Measurements from ENCODE around the gene SLAIN1. TPM values are rescaled to one million over a fixed set of nuclear protein-coding genes. Genes with fewer than 3 reads are reported as not detected.

Gene SLAIN1
- total RNA-seq, 2 donors from 2014 or later, result 14.8 to 20.0 TPM

DNA sequence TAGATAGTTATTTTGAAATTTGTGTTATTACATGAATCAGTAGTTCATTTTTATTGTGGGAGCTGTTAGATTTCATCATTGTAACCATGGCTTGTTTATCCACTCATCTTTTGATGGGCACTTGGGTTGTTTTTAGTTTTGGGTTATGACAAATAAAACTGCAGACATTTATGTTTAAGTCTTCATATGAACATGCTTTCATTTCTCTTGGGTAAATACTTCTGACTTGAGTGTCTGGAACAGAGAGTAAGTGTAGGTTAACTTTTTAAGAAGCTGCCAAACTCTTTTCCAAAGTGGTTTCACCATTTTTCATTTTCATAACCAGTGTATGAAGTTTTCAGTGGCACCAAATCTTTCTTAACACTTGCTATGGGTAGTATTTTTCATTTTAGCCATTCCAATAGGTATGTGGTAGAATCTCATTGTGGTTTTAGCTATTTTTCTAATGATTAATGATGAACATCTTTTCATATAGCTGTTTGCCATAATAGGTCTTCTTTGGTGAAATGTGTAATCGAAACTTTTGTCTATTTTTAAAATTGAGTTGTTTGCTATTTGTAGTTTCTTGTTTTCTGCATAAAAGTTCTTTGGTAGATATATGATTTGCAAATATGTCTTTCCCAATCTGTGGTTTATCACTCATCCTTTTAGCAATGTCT is 17.9 kb downstream of the SLAIN1 start:
- Histone ChIP-seq H3K9me3 (peaks cover 0 to 4% (median 0%) of the 10 kb centered on the region in 3 donors), H3K4me1 (peaks cover 12% of the 10 kb centered on the region), H3K4me3 (no peak overlapping the region), H3K27ac (no peak overlapping the region), H3K27me3 (no peaks in the 10 kb centered on the region), H3K36me3 (replicated peaks in 1 of 2; ENCODE audit: insufficient read depth in 1 of 2, low read depth in 2 of 2) (no peaks in the 10 kb centered on the region)
- 87 to 90% methylated on average over 1 of the region's 1 CpG for WGBS, 2 donors
- ATAC-seq, result no peak
- TF ChIP-seq, protein P1, sequence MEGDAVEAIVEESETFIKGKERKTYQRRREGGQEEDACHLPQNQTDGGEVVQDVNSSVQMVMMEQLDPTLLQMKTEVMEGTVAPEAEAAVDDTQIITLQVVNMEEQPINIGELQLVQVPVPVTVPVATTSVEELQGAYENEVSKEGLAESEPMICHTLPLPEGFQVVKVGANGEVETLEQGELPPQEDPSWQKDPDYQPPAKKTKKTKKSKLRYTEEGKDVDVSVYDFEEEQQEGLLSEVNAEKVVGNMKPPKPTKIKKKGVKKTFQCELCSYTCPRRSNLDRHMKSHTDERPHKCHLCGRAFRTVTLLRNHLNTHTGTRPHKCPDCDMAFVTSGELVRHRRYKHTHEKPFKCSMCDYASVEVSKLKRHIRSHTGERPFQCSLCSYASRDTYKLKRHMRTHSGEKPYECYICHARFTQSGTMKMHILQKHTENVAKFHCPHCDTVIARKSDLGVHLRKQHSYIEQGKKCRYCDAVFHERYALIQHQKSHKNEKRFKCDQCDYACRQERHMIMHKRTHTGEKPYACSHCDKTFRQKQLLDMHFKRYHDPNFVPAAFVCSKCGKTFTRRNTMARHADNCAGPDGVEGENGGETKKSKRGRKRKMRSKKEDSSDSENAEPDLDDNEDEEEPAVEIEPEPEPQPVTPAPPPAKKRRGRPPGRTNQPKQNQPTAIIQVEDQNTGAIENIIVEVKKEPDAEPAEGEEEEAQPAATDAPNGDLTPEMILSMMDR (IDR thresholded peaks at IDR 0.05), result no peak
- intact Hi-C loops (cut with DNase I), result no loop called here
- DNase-seq, result no peak

- intact Hi-C loops (cut with DNase I), result no loop called here
- H3K4me1 ChIP-seq, result peaks cover 12% of the 10 kb centered on the region
- WGBS, 2 donors, result 77 to 84% methylated on average over 2 of the region's 2 CpGs
- no peak overlapping the region for H3K27ac ChIP-seq
- no peak for ATAC-seq
- peaks cover 0 to 4% (median 0%) of the 10 kb centered on the region in 3 donors for H3K9me3 ChIP-seq
- no peaks in the 10 kb centered on the region for H3K36me3 ChIP-seq (replicated peaks in 1 of 2; ENCODE audit: insufficient read depth in 1 of 2, low read depth in 2 of 2)
- H3K27me3 ChIP-seq, result no peaks in the 10 kb centered on the region
- no peak overlapping the region for H3K4me3 ChIP-seq
- TF ChIP-seq, protein P1 (IDR thresholded peaks at IDR 0.05), result no peak
- TF ChIP-seq POLR2A (IDR thresholded peaks at IDR 0.05), result no peak
- no peak for DNase-seq
Observed at GRCh38 chr13:77716692-77717091, 19.2 kb downstream of the SLAIN1 start.

- intact Hi-C loops (cut with DNase I), result no loop called here
Observed at GRCh38 chr13:77717508-77717907, 20.0 kb downstream of the SLAIN1 start.

GRCh38 chr13:77719128-77719527 is 21.6 kb downstream of the SLAIN1 start:
- Histone ChIP-seq H3K27me3 (no peaks in the 10 kb centered on the region), H3K4me1 (peaks cover 12% of the 10 kb centered on the region), H3K27ac (no peak overlapping the region), H3K9me3 (no peaks in the 10 kb centered on the region), H3K4me3 (no peak overlapping the region), H3K36me3 (replicated peaks in 1 of 2; ENCODE audit: insufficient read depth in 1 of 2, low read depth in 2 of 2) (no peaks in the 10 kb centered on the region)
- no peak for TF ChIP-seq POLR2A (IDR thresholded peaks at IDR 0.05)
- TF ChIP-seq, protein P1 (IDR thresholded peaks at IDR 0.05), result no peak
- ATAC-seq, result no peak
- DNase-seq, result no peak
- intact Hi-C loops (cut with DNase I), result no loop called here

More at GRCh38 chr13:77717508-77717907, 20.0 kb downstream of the SLAIN1 start:
- Histone ChIP-seq H3K4me1 (peaks cover 12% of the 10 kb centered on the region), H3K36me3 (replicated peaks in 1 of 2; ENCODE audit: insufficient read depth in 1 of 2, low read depth in 2 of 2) (no peaks in the 10 kb centered on the region), H3K27ac (no peak overlapping the region), H3K27me3 (no peaks in the 10 kb centered on the region), H3K9me3 (peaks cover 0 to 4% (median 0%) of the 10 kb centered on the region in 3 donors), H3K4me3 (no peak overlapping the region)
- ATAC-seq, result no peak
- DNase-seq, result no peak
- 88 to 94% methylated on average over 4 of the region's 4 CpGs for WGBS, 2 donors
- TF ChIP-seq, protein P1 (IDR thresholded peaks at IDR 0.05), result no peak
- TF ChIP-seq POLR2A (IDR thresholded peaks at IDR 0.05), result no peak

- DNase-seq (no peak), ATAC-seq (no peak)
- TF ChIP-seq, protein P1 (IDR thresholded peaks at IDR 0.05), result no peak
- TF ChIP-seq POLR2A (IDR thresholded peaks at IDR 0.05), result no peak
- H3K27me3 ChIP-seq, result no peaks in the 10 kb centered on the region
- peaks cover 12% of the 10 kb centered on the region for H3K4me1 ChIP-seq
- 92 to 95% methylated on average over 5 of the region's 5 CpGs for WGBS, 2 donors
- no peaks in the 10 kb centered on the region for H3K36me3 ChIP-seq (replicated peaks in 1 of 2; ENCODE audit: insufficient read depth in 1 of 2, low read depth in 2 of 2)
- intact Hi-C loops (cut with DNase I), result no loop called here
- no peak overlapping the region for H3K27ac ChIP-seq
- H3K4me3 ChIP-seq, result no peak overlapping the region
- H3K9me3 ChIP-seq, result no peaks in the 10 kb centered on the region
Observed at GRCh38 chr13:77720988-77721387, 23.5 kb downstream of the SLAIN1 start.

Data from body of pancreas (tissue), 4 donors.